CD8-positive, alpha-beta memory T cell (primary cell): ENCODE results near the gene PPP1R1B. TPM values are rescaled to one million over a fixed set of nuclear protein-coding genes. Genes with fewer than 3 reads are reported as not detected.

Experiments
- CTCF ChIA-PET: fragments of 350-600 bp; sonication (Branson Sonifier 250); formaldehyde crosslinking; loops from one replicate; lab custom pipeline; 2021; ENCODE audit warnings: antibody characterized with exemption; lab: Charles Lee
- POLR2A ChIA-PET: fragments of 350-600 bp; sonication (Branson Sonifier 250); formaldehyde crosslinking; loops from one replicate; lab custom pipeline; 2021; ENCODE audit warnings: antibody characterized with exemption; lab: Charles Lee
- DNase-seq, 5 donors: peaks; one replicate each; pipeline versions ENCODE4 v3.0.0 to v3.0.0-alpha.2; 2020 to 2022; ENCODE audit warnings: mixed read lengths in 1 of 5
- H3K27ac ChIP-seq: one replicate; pipeline ENCODE4 v1.7.0; 2013; ENCODE audit warnings: low read depth, mild to moderate bottlenecking, low read length, moderate library complexity
- H3K27me3 ChIP-seq: 2 replicates; pipeline ENCODE4 v1.7.0; 2013; ENCODE audit warnings: low read length, mild to moderate bottlenecking; ENCODE audit not compliant: insufficient read depth, poor library complexity, severe bottlenecking
- H3K36me3 ChIP-seq: 2 replicates; pipeline ENCODE4 v1.7.0; 2013; ENCODE audit warnings: mild to moderate bottlenecking, low read length, moderate library complexity; ENCODE audit not compliant: insufficient read depth
- H3K4me1 ChIP-seq: 2 replicates; pipeline ENCODE4 v1.7.0; 2013; ENCODE audit warnings: mild to moderate bottlenecking, low read length, moderate library complexity; ENCODE audit not compliant: insufficient read depth
- H3K4me3 ChIP-seq: 2 replicates; pipeline ENCODE4 v1.7.0; 2013; ENCODE audit warnings: mild to moderate bottlenecking, low read length
- H3K9me3 ChIP-seq: 2 replicates; pipeline ENCODE4 v1.7.0; 2013; ENCODE audit warnings: mild to moderate bottlenecking, low read length
- H3K27ac Mint-ChIP-seq, 8 donors: one replicate each; pipeline ENCODE4 v1.8.0; 2020 to 2021; ENCODE audit warnings: mixed read lengths in 8 of 8, mild to moderate bottlenecking in 6 of 8, inconsistent platforms in 3 of 8, moderate library complexity in 3 of 8
- H3K27me3 Mint-ChIP-seq, 2 donors: one replicate each; pipeline ENCODE4 v1.8.0; 2020 to 2021; ENCODE audit warnings: mixed read lengths in 2 of 2, mild to moderate bottlenecking in 1 of 2, moderate library complexity in 1 of 2
- H3K36me3 Mint-ChIP-seq, 3 donors: one replicate each; pipeline ENCODE4 v1.8.0; 2020 to 2021; ENCODE audit warnings: mixed read lengths in 3 of 3, inconsistent platforms in 1 of 3, mild to moderate bottlenecking in 1 of 3
- H3K4me1 Mint-ChIP-seq, 3 donors: one replicate each; pipeline ENCODE4 v1.8.0; 2020 to 2021; ENCODE audit warnings: mixed read lengths in 3 of 3, inconsistent platforms in 1 of 3, mild to moderate bottlenecking in 1 of 3
- H3K4me3 Mint-ChIP-seq, 7 donors: one replicate each; pipeline ENCODE4 v1.8.0; 2020 to 2021; ENCODE audit warnings: mixed read lengths in 7 of 7, mild to moderate bottlenecking in 6 of 7, moderate library complexity in 4 of 7, inconsistent platforms in 2 of 7
- H3K9me3 Mint-ChIP-seq, 5 donors: one replicate each; pipeline ENCODE4 v1.8.0; 2020 to 2022; ENCODE audit warnings: mixed read lengths in 5 of 5, mild to moderate bottlenecking in 3 of 5, moderate library complexity in 2 of 5, inconsistent platforms in 1 of 5
- polyA plus RNA-seq: library from polyadenylated mRNA; unstranded; fragments of 300-500 nt; fragmentation: Illumina TruSeq; gene quantifications from one replicate; pipeline ENCODE4 v1.2.3, GENCODE V29; 2021
- total RNA-seq, 2 experiments: library from RNA; stranded (reverse); gene quantifications; one replicate each; pipeline ENCODE4 v1.2.3, GENCODE V29; 2021

PPP1R1B gene
- total and polyA plus RNA-seq, 3 experiments from 2014 or later = not detected

DNA sequence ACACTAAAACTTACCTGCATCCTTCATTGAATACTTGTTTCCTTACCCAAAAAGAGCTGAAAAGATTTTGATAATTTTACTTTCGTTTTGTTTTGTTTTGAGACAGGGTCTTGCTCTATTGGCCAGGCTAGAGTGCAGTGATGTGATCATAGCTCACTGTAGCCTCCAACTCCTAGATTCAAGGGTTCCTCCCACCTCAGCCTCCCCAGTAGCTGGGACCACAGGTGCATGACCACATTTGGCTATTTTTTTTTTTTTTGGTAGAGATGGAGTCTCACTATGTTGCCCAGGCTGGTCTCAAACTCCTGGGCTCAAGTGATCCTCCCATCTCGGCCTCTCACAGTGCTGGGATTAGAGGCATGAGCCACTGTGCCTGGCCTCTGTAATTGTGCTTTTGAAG lies 28.4 kb downstream of the PPP1R1B start:
- H3K4me1 Mint-ChIP-seq = peaks cover 30 to 48% (median 36%) of the 10 kb centered on the region in 3 donors

GRCh38 chr17:39658346-39658745 lies 31.6 kb downstream of the PPP1R1B start:
- peak in 1 of 5 donors; percentile 57 for DNase-seq
- Mint-ChIP-seq H3K9me3 (no peaks in the 10 kb centered on the region), H3K36me3 (peaks cover 0 to 74% (median 14%) of the 10 kb centered on the region in 3 donors), H3K27me3 (peaks cover 0 to 1% of the 10 kb centered on the region in 2 donors), H3K27ac (no peak overlapping the region), H3K4me3 (no peak overlapping the region), H3K4me1 (peaks cover 11 to 19% (median 13%) of the 10 kb centered on the region in 3 donors)
- no peaks in the 10 kb centered on the region for H3K9me3 ChIP-seq
- H3K36me3 ChIP-seq = peaks cover 24% of the 10 kb centered on the region
- ChIA-PET CTCF (no interaction called here), POLR2A (interaction anchor here (0.6 to 0.9 kb wide), 2 partner anchors 26 to 515 kb away, joined by 3 read pairs; no protein-coding TSS in a partner anchor)
- no peaks in the 10 kb centered on the region for H3K27me3 ChIP-seq
- no peak overlapping the region for H3K27ac ChIP-seq
- peaks cover 33% of the 10 kb centered on the region for H3K4me1 ChIP-seq
- H3K4me3 ChIP-seq = no peak overlapping the region

More for the DNA sequence above, 28.4 kb downstream of the PPP1R1B start:
- DNase-seq = no peak
- Mint-ChIP-seq H3K27me3 (peaks cover 0 to 1% of the 10 kb centered on the region in 2 donors), H3K4me3 (no peak overlapping the region), H3K36me3 (peaks cover 0 to 58% (median 10%) of the 10 kb centered on the region in 3 donors), H3K9me3 (peaks cover 0 to 2% (median 0%) of the 10 kb centered on the region in 5 donors), H3K27ac (peak overlapping the region in 3 of 8 donors; percentile 62 to 84 (median 64))
- Histone ChIP-seq H3K27me3 (no peaks in the 10 kb centered on the region), H3K9me3 (no peaks in the 10 kb centered on the region), H3K27ac (no peak overlapping the region), H3K36me3 (peaks cover 7% of the 10 kb centered on the region), H3K4me1 (peaks cover 35% of the 10 kb centered on the region), H3K4me3 (no peak overlapping the region)
- POLR2A ChIA-PET = no interaction called here
- CTCF ChIA-PET = interaction anchor here (0.8 to 5.9 kb wide), 12 partner anchors 9 to 539 kb away, joined by 3 to 60 read pairs (median 10); partner anchors contain the start of genes PGAP3, PNMT, STARD3 and TCAP

GRCh38 chr17:39658760-39659159 lies 32.0 kb downstream of the PPP1R1B start:
- H3K36me3 Mint-ChIP-seq = peaks cover 0 to 72% (median 12%) of the 10 kb centered on the region in 3 donors
- H3K4me3 Mint-ChIP-seq = no peak overlapping the region
- peak overlapping the region in 1 of 8 donors; percentile 63 for H3K27ac Mint-ChIP-seq
- POLR2A ChIA-PET = interaction anchor here (0.9 kb wide), 1 partner anchor 25 kb away, joined by 3 read pairs; no protein-coding TSS in a partner anchor
- H3K27me3 Mint-ChIP-seq = peaks cover 0 to 1% of the 10 kb centered on the region in 2 donors
- Histone ChIP-seq H3K36me3 (peaks cover 24% of the 10 kb centered on the region), H3K27me3 (no peaks in the 10 kb centered on the region), H3K4me1 (peaks cover 28% of the 10 kb centered on the region), H3K4me3 (no peak overlapping the region), H3K9me3 (no peaks in the 10 kb centered on the region), H3K27ac (no peak overlapping the region)
- no peaks in the 10 kb centered on the region for H3K9me3 Mint-ChIP-seq
- DNase-seq = no peak
- CTCF ChIA-PET = no interaction called here
- peaks cover 9 to 15% (median 10%) of the 10 kb centered on the region in 3 donors for H3K4me1 Mint-ChIP-seq

GRCh38 chr17:39659279-39660010 lies 32.7 kb downstream of the PPP1R1B start:
- ChIA-PET CTCF (interaction anchor here (0.8 kb wide), 1 partner anchor 38 kb away, joined by 3 read pairs; no protein-coding TSS in a partner anchor), POLR2A (no interaction called here)
- Mint-ChIP-seq H3K9me3 (no peaks in the 10 kb centered on the region), H3K4me1 (peaks cover 6 to 11% (median 7%) of the 10 kb centered on the region in 3 donors), H3K27me3 (peaks cover 0 to 1% of the 10 kb centered on the region in 2 donors), H3K4me3 (peak overlapping the region in 1 of 7 donors; percentile 19), H3K27ac (peak overlapping the region in 1 of 8 donors; percentile 71), H3K36me3 (peaks cover 0 to 69% (median 9%) of the 10 kb centered on the region in 3 donors)
- Histone ChIP-seq H3K27me3 (no peaks in the 10 kb centered on the region), H3K4me1 (peaks cover 22% of the 10 kb centered on the region), H3K27ac (no peak overlapping the region), H3K36me3 (peaks cover 21% of the 10 kb centered on the region), H3K9me3 (no peaks in the 10 kb centered on the region), H3K4me3 (no peak overlapping the region)
- DNase-seq = peak in 1 of 5 donors; percentile 45

GRCh38 chr17:39660011-39660360 lies 33.2 kb downstream of the PPP1R1B start:
- H3K27ac ChIP-seq = no peak overlapping the region
- POLR2A ChIA-PET = no interaction called here
- H3K27me3 ChIP-seq = no peaks in the 10 kb centered on the region
- peaks cover 0 to 1% of the 10 kb centered on the region in 2 donors for H3K27me3 Mint-ChIP-seq
- H3K4me1 ChIP-seq = peaks cover 16% of the 10 kb centered on the region
- DNase-seq = no peak
- peaks cover 5 to 7% (median 6%) of the 10 kb centered on the region in 3 donors for H3K4me1 Mint-ChIP-seq
- H3K36me3 Mint-ChIP-seq = peaks cover 0 to 64% (median 4%) of the 10 kb centered on the region in 3 donors
- H3K9me3 Mint-ChIP-seq = no peaks in the 10 kb centered on the region
- H3K4me3 ChIP-seq = no peak overlapping the region
- H3K36me3 ChIP-seq = peaks cover 21% of the 10 kb centered on the region
- H3K9me3 ChIP-seq = no peaks in the 10 kb centered on the region
- H3K27ac Mint-ChIP-seq = no peak overlapping the region
- H3K4me3 Mint-ChIP-seq = peak overlapping the region in 1 of 7 donors; percentile 19
- CTCF ChIA-PET = interaction anchor here (0.8 kb wide), 1 partner anchor 38 kb away, joined by 3 read pairs; no protein-coding TSS in a partner anchor

GRCh38 chr17:39660397-39661385 lies 33.9 kb downstream of the PPP1R1B start:
- H3K36me3 Mint-ChIP-seq = peaks cover 0 to 57% (median 4%) of the 10 kb centered on the region in 3 donors
- H3K4me3 ChIP-seq = no peak overlapping the region
- H3K9me3 Mint-ChIP-seq = no peaks in the 10 kb centered on the region
- DNase-seq = no peak
- peaks cover under 1% of the 10 kb centered on the region in 3 donors for H3K4me1 Mint-ChIP-seq
- CTCF ChIA-PET = no interaction called here
- no peaks in the 10 kb centered on the region for H3K27me3 ChIP-seq
- H3K4me1 ChIP-seq = peaks cover 16% of the 10 kb centered on the region
- no peaks in the 10 kb centered on the region for H3K9me3 ChIP-seq
- H3K27me3 Mint-ChIP-seq = peaks cover 1 to 2% of the 10 kb centered on the region in 2 donors
- H3K27ac ChIP-seq = no peak overlapping the region
- POLR2A ChIA-PET = no interaction called here
- H3K4me3 Mint-ChIP-seq = no peak overlapping the region
- peak overlapping the region in 3 of 8 donors; percentile 17 to 37 (median 29) for H3K27ac Mint-ChIP-seq
- H3K36me3 ChIP-seq = peaks cover 21% of the 10 kb centered on the region

DNA sequence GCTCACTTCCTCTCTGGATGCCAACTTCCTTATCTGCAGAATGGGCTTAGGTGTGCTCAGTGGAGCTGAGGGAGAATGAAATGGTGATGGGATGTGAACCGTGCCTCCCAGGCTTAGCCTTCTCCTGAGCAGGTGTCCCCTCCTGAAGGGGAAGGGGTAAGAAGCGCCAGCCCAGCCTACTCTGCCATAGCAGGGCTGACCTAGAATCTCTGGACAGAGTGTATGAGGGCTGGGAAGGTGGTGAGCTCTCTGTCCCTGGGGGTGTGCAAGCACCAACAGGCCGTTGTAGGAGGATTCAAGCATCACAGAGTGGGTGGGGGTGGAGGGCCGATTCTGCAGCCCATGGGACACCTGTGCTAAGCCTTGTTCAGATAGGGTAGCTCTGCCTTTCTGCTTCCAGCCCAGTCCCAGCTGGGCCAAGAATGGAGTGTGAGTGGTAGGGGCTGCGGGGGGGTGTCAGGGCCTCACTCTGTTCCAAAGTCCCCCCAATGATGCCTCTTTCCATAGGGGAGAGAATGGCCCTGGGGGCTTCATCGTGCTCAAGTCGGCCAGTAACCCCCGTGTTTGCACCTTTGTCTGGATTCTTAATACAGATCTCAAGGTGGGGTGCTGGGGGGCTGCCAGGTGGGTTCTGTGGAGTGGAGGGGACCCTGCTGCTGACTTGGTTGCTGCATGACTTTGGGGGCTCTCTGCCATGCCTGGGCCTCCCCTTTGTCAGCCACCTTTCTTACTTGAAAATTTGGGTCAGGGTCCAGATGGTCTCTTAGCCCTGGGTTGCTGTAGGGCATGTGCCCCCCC lies 35.2 kb downstream of the PPP1R1B start:
- DNase-seq = no peak
- ChIA-PET CTCF (no interaction called here), POLR2A (no interaction called here)
- Mint-ChIP-seq H3K27ac (peak overlapping the region in 2 of 8 donors; percentile 17 to 37), H3K4me1 (peaks cover 0 to 1% (median 0%) of the 10 kb centered on the region in 3 donors), H3K27me3 (peaks cover 2 to 9% of the 10 kb centered on the region in 2 donors), H3K4me3 (no peak overlapping the region), H3K36me3 (peaks cover 0 to 53% (median 4%) of the 10 kb centered on the region in 3 donors), H3K9me3 (no peaks in the 10 kb centered on the region)
- H3K27ac ChIP-seq = no peak overlapping the region
- H3K4me3 ChIP-seq = no peak overlapping the region
- H3K36me3 ChIP-seq = peaks cover 21% of the 10 kb centered on the region
- peaks cover 16% of the 10 kb centered on the region for H3K4me1 ChIP-seq
- H3K9me3 ChIP-seq = no peaks in the 10 kb centered on the region
- no peaks in the 10 kb centered on the region for H3K27me3 ChIP-seq
